ENCODE results near the gene DCUN1D5.
A peak's percentile ranks its signal among the peaks of the same experiment; 100 is the strongest.

The DCUN1D5 gene

GRCh38 chr11:103091801-103092524, at the start of gene DCUN1D5:
DCUN1D5 (minus strand) TSS chr11:103092160; CDS start chr11:103091872, 288 bp downstream.
- peaks cover 24% of the 10 kb centered on the region for H3K4me1 Mint-ChIP-seq
- H3K27me3 Mint-ChIP-seq (ENCODE audit: low read depth, poor library complexity), result peaks cover 43% of the 10 kb centered on the region
- DNase-seq, result peak; percentile 97
- peak within 1 kb of the TSS; percentile 92 for H3K4me3 Mint-ChIP-seq
- H3K27ac Mint-ChIP-seq, result peak within 1 kb of the TSS; percentile 99
- TF ChIP-seq CTCF (IDR thresholded peaks at IDR 0.05), result no peak
- no peaks in the 10 kb centered on the region for H3K9me3 Mint-ChIP-seq
- peaks cover 21% of the 10 kb centered on the region for H3K36me3 Mint-ChIP-seq (ENCODE audit: low read depth)

- TF ChIP-seq CTCF (IDR thresholded peaks at IDR 0.05), result no peak
These were observed 33.5 kb upstream of the DCUN1D5 start for GRCh38 chr11:103125462-103125861.

GRCh38 chr11:103114836-103115235, 22.9 kb upstream of the DCUN1D5 start:
- DNase-seq, result no peak
- peaks cover 30% of the 10 kb centered on the region for H3K4me1 Mint-ChIP-seq
- no peaks in the 10 kb centered on the region for H3K9me3 Mint-ChIP-seq
- no peak for TF ChIP-seq CTCF (IDR thresholded peaks at IDR 0.05)
- peaks cover 39% of the 10 kb centered on the region for H3K36me3 Mint-ChIP-seq (ENCODE audit: low read depth)
- H3K4me3 Mint-ChIP-seq, result no peak overlapping the region
- no peaks in the 10 kb centered on the region for H3K27me3 Mint-ChIP-seq (ENCODE audit: low read depth, poor library complexity)
- no peak overlapping the region for H3K27ac Mint-ChIP-seq

More at GRCh38 chr11:103125462-103125861, 33.5 kb upstream of the DCUN1D5 start:
- Mint-ChIP-seq H3K36me3 (ENCODE audit: low read depth) (peaks cover 53% of the 10 kb centered on the region), H3K4me3 (no peak overlapping the region), H3K9me3 (no peaks in the 10 kb centered on the region), H3K4me1 (no peaks in the 10 kb centered on the region), H3K27ac (no peak overlapping the region), H3K27me3 (ENCODE audit: low read depth, poor library complexity) (no peaks in the 10 kb centered on the region)
- DNase-seq, result no peak

GRCh38 chr11:103112364-103112763, 20.4 kb upstream of the DCUN1D5 start:
- Mint-ChIP-seq H3K36me3 (ENCODE audit: low read depth) (peaks cover 27% of the 10 kb centered on the region), H3K4me3 (peak overlapping the region; percentile 97), H3K27me3 (ENCODE audit: low read depth, poor library complexity) (no peaks in the 10 kb centered on the region), H3K9me3 (no peaks in the 10 kb centered on the region), H3K27ac (no peak overlapping the region), H3K4me1 (peaks cover 39% of the 10 kb centered on the region)
- no peak for DNase-seq
- TF ChIP-seq CTCF (IDR thresholded peaks at IDR 0.05), result no peak

GRCh38 chr11:103111400-103111799, 19.4 kb upstream of the DCUN1D5 start:
- no peak for DNase-seq
- H3K36me3 Mint-ChIP-seq (ENCODE audit: low read depth), result peaks cover 26% of the 10 kb centered on the region
- no peak overlapping the region for H3K27ac Mint-ChIP-seq
- no peak for TF ChIP-seq CTCF (IDR thresholded peaks at IDR 0.05)
- no peaks in the 10 kb centered on the region for H3K9me3 Mint-ChIP-seq
- no peaks in the 10 kb centered on the region for H3K27me3 Mint-ChIP-seq (ENCODE audit: low read depth, poor library complexity)
- H3K4me3 Mint-ChIP-seq, result peak overlapping the region; percentile 97
- peaks cover 39% of the 10 kb centered on the region for H3K4me1 Mint-ChIP-seq

GRCh38 chr11:103110391-103110790, 18.4 kb upstream of the DCUN1D5 start:
- Mint-ChIP-seq H3K4me3 (peak overlapping the region; percentile 97), H3K4me1 (peaks cover 39% of the 10 kb centered on the region), H3K9me3 (no peaks in the 10 kb centered on the region), H3K27me3 (ENCODE audit: low read depth, poor library complexity) (no peaks in the 10 kb centered on the region), H3K27ac (peak overlapping the region; percentile 100), H3K36me3 (ENCODE audit: low read depth) (peaks cover 25% of the 10 kb centered on the region)
- no peak for TF ChIP-seq CTCF (IDR thresholded peaks at IDR 0.05)
- no peak for DNase-seq
